GM10847 (cell line): ENCODE data around the gene ATXN1L.

Source experiments
- POLR2A ChIP-seq: IDR thresholded peaks from 2 replicates; pipeline ENCODE4 v1.6.1; 2011; ENCODE audit not compliant: insufficient read length; ENCODE audit errors: extremely low read depth

ATXN1L gene

DNA sequence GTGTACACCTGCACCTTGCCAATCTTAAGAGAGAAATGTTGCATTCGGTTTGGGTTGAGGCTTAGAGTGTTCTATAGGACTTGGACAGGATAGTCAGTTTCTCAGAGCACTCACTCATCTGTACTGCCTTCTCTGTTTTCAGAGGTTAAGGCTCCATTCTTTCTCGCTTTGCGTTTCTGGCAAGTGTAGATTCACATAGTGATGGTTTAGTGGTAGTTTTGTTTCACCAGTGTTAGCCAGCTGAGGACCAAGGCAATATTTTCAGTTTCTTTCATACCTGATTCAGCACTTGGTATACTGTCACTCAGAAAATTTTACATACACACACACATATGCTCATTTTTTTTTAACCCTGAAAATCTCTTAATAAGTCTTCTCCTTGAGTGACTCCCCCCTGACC lies 1.3 kb downstream of the ATXN1L start:
- no peak for TF ChIP-seq POLR2A

GRCh38 chr16:71848622-71849021 lies 2.8 kb downstream of the ATXN1L start:
- TF ChIP-seq POLR2A: no peak

DNA sequence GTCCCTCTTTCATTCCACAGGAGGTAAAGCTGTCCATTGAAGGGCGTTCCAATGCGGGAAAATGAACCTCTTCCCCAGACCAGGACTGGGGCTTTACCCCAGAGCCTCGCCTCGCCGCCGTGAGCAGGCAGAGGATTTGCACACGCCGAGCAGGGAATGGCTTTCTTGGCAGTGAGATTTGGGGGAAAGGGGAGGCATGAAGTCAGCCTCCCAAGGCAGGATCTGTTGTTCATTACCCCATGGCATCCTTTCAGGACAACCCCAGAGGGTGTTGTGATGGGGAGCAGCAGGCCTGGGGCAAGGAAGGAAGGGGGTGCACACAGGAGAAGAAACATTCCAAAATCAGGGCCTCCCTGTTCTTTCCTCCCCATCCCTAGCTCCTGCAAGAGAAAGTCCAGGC lies 6.0 kb downstream of the ATXN1L start:
- TF ChIP-seq POLR2A: no peak

- no peak for TF ChIP-seq POLR2A
These were observed 6.4 kb downstream of the ATXN1L start for GRCh38 chr16:71852158-71852557.

- no peak for TF ChIP-seq POLR2A
These were observed 6.8 kb downstream of the ATXN1L start for GRCh38 chr16:71852561-71852960.

GRCh38 chr16:71853413-71853812 lies 7.6 kb downstream of the ATXN1L start:
- TF ChIP-seq POLR2A: no peak

GRCh38 chr16:71854369-71854948 lies 8.7 kb downstream of the ATXN1L start:
- no peak for TF ChIP-seq POLR2A

DNA sequence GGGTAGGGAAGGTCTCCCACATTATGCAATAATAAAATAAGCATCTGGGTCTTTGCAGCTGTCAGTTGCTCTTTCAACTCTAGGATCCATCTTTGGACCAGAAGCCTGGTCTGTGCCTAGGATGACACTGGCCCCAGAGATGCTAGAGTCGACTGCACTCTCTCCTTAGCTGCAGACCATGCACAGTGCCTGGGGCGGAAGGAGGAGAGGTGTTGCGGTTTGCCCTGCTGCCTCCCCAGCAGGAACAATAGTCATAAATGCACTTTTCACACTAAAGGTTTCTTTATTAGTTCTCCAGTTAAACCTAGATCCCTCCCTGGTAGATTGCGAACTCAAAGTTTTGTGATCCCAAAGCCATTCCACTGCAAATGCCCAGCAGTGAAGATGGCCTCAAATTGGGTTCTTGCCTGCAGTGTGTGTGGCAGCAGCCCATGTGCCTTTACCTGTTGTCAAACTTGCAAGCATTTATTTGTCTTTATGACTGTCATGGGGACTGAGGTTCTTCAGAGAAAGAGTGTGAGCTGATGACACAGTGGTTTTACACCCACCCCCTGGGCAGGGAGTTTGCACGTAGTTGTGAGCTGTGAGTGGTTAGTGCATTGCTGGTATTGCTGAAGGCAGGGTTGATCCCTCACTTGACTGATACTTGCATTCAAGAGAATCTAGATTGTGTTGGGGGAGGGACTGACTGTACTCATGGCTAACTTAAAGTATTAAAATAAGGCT lies 10.3 kb downstream of the ATXN1L start:
- TF ChIP-seq POLR2A: no peak

DNA sequence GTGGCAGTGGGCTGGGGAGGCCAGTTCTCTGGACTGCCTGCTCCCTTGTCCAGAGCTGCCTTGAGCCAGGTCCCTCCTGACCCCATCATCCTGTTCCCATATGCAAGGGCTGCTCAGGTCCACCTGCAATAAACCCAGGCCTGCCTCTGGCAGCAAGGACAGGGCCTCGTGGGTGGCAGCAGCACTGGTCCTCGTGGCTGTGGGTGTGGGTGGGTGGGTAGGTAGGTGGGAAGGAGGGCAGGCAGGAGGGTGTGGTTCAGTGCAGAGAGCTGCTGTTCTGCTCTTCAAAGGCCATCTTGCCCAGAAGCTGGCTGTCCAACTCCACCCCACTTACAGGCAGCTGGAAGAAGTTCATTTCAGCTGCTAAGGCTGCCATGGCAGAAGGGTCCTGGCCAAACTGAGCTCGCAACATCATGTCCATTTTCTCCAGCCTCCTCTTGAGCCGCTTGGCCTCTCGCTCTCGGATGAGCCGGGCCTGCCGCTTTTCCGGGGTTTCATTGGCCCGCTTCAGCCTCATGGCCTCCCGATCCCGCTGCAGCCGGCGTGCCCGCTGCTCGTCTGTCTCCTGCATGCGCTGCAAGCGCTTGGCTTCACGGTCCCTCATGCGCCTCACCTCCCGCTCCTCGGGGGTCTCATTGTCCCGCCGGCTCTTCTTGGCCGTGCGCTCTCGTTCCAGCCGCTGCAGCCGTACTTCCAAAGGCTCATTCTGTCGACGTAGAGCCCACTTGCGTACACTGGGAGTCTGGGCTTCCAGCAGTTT lies 14.2 kb downstream of the ATXN1L start:
- no peak for TF ChIP-seq POLR2A

DNA sequence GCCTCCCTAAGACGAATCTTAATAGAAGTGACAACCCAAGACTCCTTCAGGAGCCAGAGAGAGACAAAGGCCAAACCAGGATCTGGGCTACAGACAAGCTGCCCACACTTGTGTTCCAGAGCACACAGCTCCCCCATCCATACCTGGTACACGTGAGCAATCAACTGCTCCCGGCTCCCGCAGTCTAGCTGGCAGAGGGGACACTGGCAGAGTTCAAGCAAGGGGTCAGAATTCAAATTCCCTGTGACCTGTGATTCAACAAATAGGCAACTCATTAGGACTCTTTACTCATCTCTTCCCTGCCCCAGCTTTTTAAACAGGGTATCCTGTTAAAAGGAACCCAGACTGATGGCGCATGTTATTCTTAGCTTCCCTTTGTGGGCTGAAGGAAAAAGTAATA lies 18.2 kb downstream of the ATXN1L start:
- no peak for TF ChIP-seq POLR2A

GRCh38 chr16:71865173-71865863 lies 19.5 kb downstream of the ATXN1L start:
- TF ChIP-seq POLR2A: no peak

GRCh38 chr16:71867939-71868338 lies 22.2 kb downstream of the ATXN1L start:
- no peak for TF ChIP-seq POLR2A

DNA sequence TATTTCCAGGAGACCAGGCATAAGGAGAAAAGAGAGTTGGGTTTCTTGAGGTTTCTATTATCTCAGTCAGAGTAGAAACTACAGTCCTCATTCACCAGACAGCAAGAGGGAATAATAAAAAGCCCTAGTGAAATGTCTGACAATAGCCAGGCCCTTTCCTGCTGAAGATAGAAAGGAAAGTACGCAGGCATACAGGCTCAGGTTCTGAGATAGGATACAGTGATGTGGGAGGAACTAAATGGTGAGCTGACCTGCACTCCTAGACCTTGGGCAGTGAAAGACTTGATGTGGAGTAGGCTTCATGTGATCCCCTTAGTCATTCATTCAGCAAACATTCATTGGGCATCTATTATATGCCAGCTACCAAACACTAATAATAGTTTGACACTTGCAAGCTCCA lies 23.3 kb downstream of the ATXN1L start:
- no peak for TF ChIP-seq POLR2A

GRCh38 chr16:71870818-71871217 lies 25.0 kb downstream of the ATXN1L start:
- no peak for TF ChIP-seq POLR2A

DNA sequence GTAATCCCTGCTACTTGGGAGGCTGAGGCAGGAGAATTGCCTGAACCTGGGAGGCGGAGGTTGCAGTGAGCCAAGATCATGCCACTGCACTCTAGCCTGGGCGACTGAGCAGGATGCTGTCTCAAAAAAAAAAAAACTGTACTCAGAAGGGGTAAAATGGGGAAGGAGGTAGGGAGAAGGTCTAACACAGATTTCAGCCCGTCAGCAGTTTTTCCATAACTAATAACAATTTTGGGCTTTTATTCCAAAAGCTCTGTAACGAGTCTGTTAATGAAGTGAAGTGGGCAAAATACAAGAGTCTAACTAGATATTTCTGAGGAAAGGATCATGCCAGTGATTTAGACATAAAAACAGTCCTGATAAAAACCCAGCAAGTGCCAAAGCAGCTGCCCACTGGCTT lies 27.4 kb downstream of the ATXN1L start:
- TF ChIP-seq POLR2A: no peak

- no peak for TF ChIP-seq POLR2A
These were observed 33.1 kb downstream of the ATXN1L start for GRCh38 chr16:71878911-71879310.

DNA sequence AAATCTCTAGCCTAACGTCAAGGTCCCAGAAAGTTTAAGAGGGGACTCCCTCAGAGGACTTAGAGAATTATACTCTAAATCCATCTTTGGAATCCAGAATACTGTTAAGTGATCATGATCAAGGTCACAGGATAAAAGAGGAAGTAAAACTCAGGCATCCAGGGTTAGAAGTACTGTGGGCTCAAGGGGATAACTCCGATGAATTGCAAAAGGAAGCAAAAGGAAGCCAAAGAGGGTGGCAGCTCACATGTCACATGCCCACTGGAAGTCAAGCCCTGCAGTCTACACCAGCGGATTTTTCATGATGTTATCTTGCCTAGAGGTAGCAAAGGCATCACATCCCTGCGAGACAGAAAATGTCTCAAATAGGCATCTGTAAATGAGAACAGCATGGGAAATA lies 34.4 kb downstream of the ATXN1L start:
- TF ChIP-seq POLR2A: no peak
